HCT116 (cell line): ENCODE measurements around the gene ADRM1. TPM values are rescaled to one million over a fixed set of nuclear protein-coding genes. Genes with fewer than 3 reads are reported as not detected.
A peak's percentile ranks its signal among the peaks of the same experiment; 100 is the strongest.

Source experiments
- ATAC-seq: fragments of 200-7000 bp; cut with Tn5 transposase; 2 replicates; pipeline ENCODE4 v1.9.1; 2020; ENCODE audit warnings: mild to moderate bottlenecking, moderate library complexity
- BruUV-seq: library from RNA; stranded (reverse); fragments of 400-500 nt; replicated peaks from 2 replicates; lab custom pipeline; 2021; lab: Mats Ljungman, UMichigan
- CTCF ChIA-PET: fragments of 300-600 bp; sonication (Branson Sonifier 250); formaldehyde crosslinking; loops from one replicate; lab custom pipeline; 2021; ENCODE audit warnings: antibody characterized with exemption; lab: Charles Lee
- POLR2A ChIA-PET: fragments of 300-600, 350-600 bp; sonication (Branson Sonifier 250); formaldehyde crosslinking; loops from one replicate; lab custom pipeline; 2021; ENCODE audit warnings: antibody characterized with exemption; lab: Charles Lee
- RAD21 ChIA-PET, 2 experiments: fragments of 300-600 bp; sonication (Branson Sonifier 250); formaldehyde crosslinking; loops; one replicate each; lab custom pipeline; 2023; ENCODE audit warnings: low total read pairs in 2 of 2; ENCODE audit not compliant: uncharacterized antibody in 2 of 2, unreplicated experiment in 2 of 2, low non-redundant PET in 1 of 2; lab: Charles Lee
- DNase-seq: peaks from one replicate; pipeline ENCODE4 v3.0.0-alpha.2; 2010; ENCODE audit warnings: low read depth, low spot score
- H2AFZ ChIP-seq: fragments of 200-600 bp; shearing (Covaris generic), sonication (generic); 2 replicates; pipeline ENCODE4 v1.6.1; 2017; ENCODE audit warnings: low read depth, mixed run types, mixed read lengths, antibody characterized with exemption, low read length; ENCODE audit not compliant: poor library complexity, severe bottlenecking
- H3K27ac ChIP-seq: 2 replicates; pipeline ENCODE4 v1.5.1; 2012; ENCODE audit warnings: low read depth, low read length
- H3K27me3 ChIP-seq: fragments of 200-600 bp; sonication (generic); 2 replicates; pipeline ENCODE4 v1.6.1; 2016; ENCODE audit warnings: mixed run types, low read length, mixed read lengths; ENCODE audit not compliant: insufficient read depth
- H3K36me3 ChIP-seq, 2 experiments: fragments of 200-500 bp in 1 of 2; fragments of 200-600 bp in 1 of 2; sonication (Bioruptor generic) in 1 of 2; sonication (generic) in 1 of 2; 2 replicates each; pipeline versions ENCODE4 v1.5.1 to v1.6.1; 2014 to 2016; ENCODE audit warnings: low read length in 2 of 2, inconsistent platforms in 1 of 2, mixed read lengths in 1 of 2, mixed run types in 1 of 2; ENCODE audit not compliant: insufficient read depth in 2 of 2, control insufficient read depth in 1 of 2
- H3K4me1 ChIP-seq, 2 experiments: fragments of 200-600 bp in 1 of 2; sonication (generic) in 1 of 2; 2 replicates each; pipeline versions ENCODE4 v1.5.1 to v1.6.1; 2012 to 2017; ENCODE audit warnings: low read length in 2 of 2, inconsistent platforms in 1 of 2, mild to moderate bottlenecking in 1 of 2, mixed read lengths in 1 of 2, mixed run types in 1 of 2, moderate library complexity in 1 of 2; ENCODE audit not compliant: insufficient read depth in 2 of 2, control insufficient read depth in 1 of 2
- H3K4me2 ChIP-seq: fragments of 200-600 bp; sonication (generic); 2 replicates; pipeline ENCODE4 v1.6.1; 2017; ENCODE audit warnings: mixed run types, low read length, mixed read lengths
- H3K4me3 ChIP-seq, 2 experiments: fragments of 200-600 bp in 1 of 2; sonication (generic) in 1 of 2; replicated peaks in 1 of 2; 2 replicates each; pipeline ENCODE4 v1.5.1; 2011 to 2016; ENCODE audit warnings: low read length in 2 of 2, control low read depth in 1 of 2, low read depth in 1 of 2, mild to moderate bottlenecking in 1 of 2, mixed read lengths in 1 of 2, mixed run types in 1 of 2
- H3K79me2 ChIP-seq: fragments of 200-600 bp; sonication (generic); 2 replicates; pipeline ENCODE4 v1.6.1; 2017; ENCODE audit warnings: mild to moderate bottlenecking, mixed run types, low read length, moderate library complexity, mixed read lengths; ENCODE audit not compliant: insufficient read depth
- H3K9ac ChIP-seq: fragments of 200-600 bp; sonication (generic); 2 replicates; pipeline ENCODE4 v1.6.1; 2016; ENCODE audit warnings: low read length, mixed read lengths
- H3K9me2 ChIP-seq: fragments of 200-600 bp; sonication (generic), shearing (Covaris generic); 2 replicates; pipeline ENCODE4 v1.6.1; 2017; ENCODE audit warnings: mixed run types, mild to moderate bottlenecking, moderate library complexity; ENCODE audit not compliant: insufficient read depth
- H3K9me3 ChIP-seq, 2 experiments: fragments of 200-500 bp in 1 of 2; fragments of 200-600 bp in 1 of 2; sonication (Bioruptor generic) in 1 of 2; sonication (generic) in 1 of 2; 2 replicates each; pipeline ENCODE4 v1.6.1; 2014 to 2017; ENCODE audit warnings: low read length in 2 of 2, mixed read lengths in 2 of 2, inconsistent platforms in 1 of 2, low read depth in 1 of 2, mild to moderate bottlenecking in 1 of 2, mixed run types in 1 of 2, moderate library complexity in 1 of 2; ENCODE audit not compliant: control insufficient read depth in 1 of 2, insufficient read depth in 1 of 2
- H4K20me1 ChIP-seq: fragments of 200-600 bp; sonication (generic), shearing (Covaris generic); 2 replicates; pipeline ENCODE4 v1.6.1; 2017; ENCODE audit warnings: mixed run types, mild to moderate bottlenecking, moderate library complexity; ENCODE audit not compliant: insufficient read depth
- CTCF ChIP-seq, 3 experiments: fragments of 200-600 bp in 1 of 3; sonication (generic) in 1 of 3; IDR thresholded peaks in 2 of 3; conservative IDR thresholded peaks in 1 of 3; 2 replicates each; pipeline ENCODE4 v1.5.1; 2012 to 2017; ENCODE audit warnings: low read depth in 2 of 3, low read length in 2 of 3, antibody characterized with exemption in 1 of 3, borderline replicate concordance in 1 of 3, control low read depth in 1 of 3, mild to moderate bottlenecking in 1 of 3, mixed read lengths in 1 of 3, mixed run types in 1 of 3, moderate library complexity in 1 of 3; ENCODE audit not compliant: insufficient read depth in 1 of 3
- EZH2 ChIP-seq: fragments of 200-600 bp; sonication (generic); IDR thresholded peaks from 2 replicates; pipeline ENCODE4 v1.6.1; 2017; ENCODE audit warnings: antibody characterized with exemption, mixed run types
- EZH2phosphoT487 ChIP-seq: fragments of 200-600 bp; IDR thresholded peaks from 2 replicates; pipeline ENCODE4 v1.6.1; 2018; ENCODE audit warnings: antibody characterized with exemption, borderline replicate concordance
- FOSL1 ChIP-seq: IDR thresholded peaks from 2 replicates; pipeline ENCODE4 v1.6.1; 2012; ENCODE audit warnings: low read depth
- JUND ChIP-seq: IDR thresholded peaks from 2 replicates; pipeline ENCODE4 v1.6.1; 2012
- POLR2A ChIP-seq: IDR thresholded peaks from 2 replicates; pipeline ENCODE4 v1.7.0; 2011; ENCODE audit warnings: borderline replicate concordance; ENCODE audit not compliant: insufficient read depth, insufficient read length; ENCODE audit errors: extremely low read depth
- POLR2AphosphoS5 ChIP-seq: IDR thresholded peaks from 2 replicates; pipeline ENCODE4 v1.6.1; 2011; ENCODE audit warnings: mild to moderate bottlenecking, low read depth, low read length, moderate library complexity
- RAD21 ChIP-seq: IDR thresholded peaks from 2 replicates; pipeline ENCODE4 v1.6.1; 2012; ENCODE audit warnings: low read depth, mild to moderate bottlenecking
- SIN3A ChIP-seq: IDR thresholded peaks from 2 replicates; pipeline ENCODE4 v1.6.1; 2012; ENCODE audit warnings: low read depth
- SP1 ChIP-seq: IDR thresholded peaks from 2 replicates; pipeline ENCODE4 v1.6.1; 2012; ENCODE audit warnings: low read depth
- YY1 ChIP-seq: IDR thresholded peaks from 2 replicates; pipeline ENCODE4 v1.6.1; 2011; ENCODE audit warnings: low read length, low read depth, moderate library complexity, mild to moderate bottlenecking; ENCODE audit not compliant: insufficient replicate concordance; ENCODE audit errors: extremely low read depth
- ZFX ChIP-seq: fragments of 450-650 bp; IDR thresholded peaks from 2 replicates; pipeline ENCODE4 v1.6.1; 2017
- intact Hi-C: fragments of 100-400 bp; cut with micrococcal nuclease; formaldehyde crosslinking; loops from 2 replicates; pipeline ENCODE4 v1.10.0; 2022
- total RNA-seq: library from RNA; stranded (reverse); gene quantifications from one replicate; pipeline ENCODE4 v1.2.1, GENCODE V29; 2021; ENCODE audit not compliant: unreplicated experiment

ADRM1 gene
- total RNA-seq, 1 experiment from 2014 or later: 158 TPM

DNA sequence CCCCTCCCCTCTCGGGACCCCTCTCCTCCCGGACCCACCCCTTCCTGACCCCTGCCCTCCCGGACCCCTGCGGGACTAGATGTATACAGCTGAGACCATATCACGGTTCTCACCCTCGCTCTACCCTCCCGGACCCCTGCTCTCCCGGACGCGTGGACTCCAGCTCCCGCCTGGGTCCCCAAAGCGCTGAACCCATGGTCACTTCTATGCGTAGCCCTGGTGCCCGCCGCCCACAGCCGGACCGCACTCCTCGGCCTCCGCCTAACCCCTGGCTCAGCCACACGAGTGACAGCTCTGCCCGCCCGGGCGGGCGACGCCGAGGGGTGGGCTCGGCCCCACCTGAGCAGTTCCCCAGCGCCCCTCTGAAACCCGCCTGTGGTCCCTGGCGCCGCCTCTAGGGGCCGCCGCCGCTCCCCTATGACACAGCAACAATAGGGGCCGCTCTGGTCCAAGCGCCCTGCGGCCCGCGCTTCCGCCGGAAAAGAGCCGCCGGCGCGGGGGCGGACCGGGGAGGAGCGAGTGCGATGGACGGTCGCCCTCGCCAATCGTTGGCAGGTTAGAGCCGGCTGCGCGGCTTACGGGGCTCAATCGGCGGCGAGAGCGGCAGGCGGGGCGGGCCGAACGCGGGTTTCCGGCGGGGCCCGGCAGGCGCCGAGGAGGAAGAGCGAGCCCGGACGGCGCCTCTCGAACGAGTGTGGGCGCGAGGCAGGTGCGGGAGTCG is at the start of gene ADRM1 (continued):
- peak; percentile 77 to 95 (median 93) for TF ChIP-seq CTCF (IDR thresholded peaks at IDR 0.05 in 2 of 3, conservative IDR thresholded peaks at IDR 0.05 in 1 of 3; ENCODE audit: borderline replicate concordance in 1 of 3, insufficient read depth in 1 of 3, low read depth in 2 of 3, low read length in 2 of 3)

DNA sequence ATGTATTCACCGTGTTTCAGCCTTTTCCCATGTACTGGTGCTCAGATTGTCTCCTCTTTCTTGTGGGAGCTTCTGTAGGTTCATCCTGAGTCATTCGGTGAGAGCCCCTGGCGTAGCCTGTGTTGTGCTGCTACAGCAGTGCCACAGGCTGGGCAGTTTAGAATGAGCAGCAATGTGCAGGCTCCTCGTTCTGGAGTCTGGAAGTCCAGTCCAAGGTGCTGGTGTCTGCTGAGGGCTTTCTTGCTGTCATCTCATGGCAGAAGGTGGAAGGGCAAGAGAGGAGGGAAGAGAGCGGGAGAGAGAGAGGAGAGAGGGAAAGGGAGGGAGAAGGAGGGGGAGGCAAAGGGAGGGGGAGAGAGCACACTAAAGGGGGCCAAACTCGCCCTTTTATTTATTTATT is 49.4 kb upstream of the ADRM1 start:
- TF ChIP-seq POLR2AphosphoS5 (no peak), JUND (no peak), SP1 (no peak), ZFX (no peak), SIN3A (no peak), RAD21 (no peak), YY1 (no peak), EZH2phosphoT487 (no peak), FOSL1 (no peak), POLR2A (no peak), EZH2 (no peak), CTCF (IDR thresholded peaks at IDR 0.05 in 2 of 3, conservative IDR thresholded peaks at IDR 0.05 in 1 of 3; ENCODE audit: borderline replicate concordance in 1 of 3, insufficient read depth in 1 of 3, low read depth in 2 of 3, low read length in 2 of 3) (no peak)
- TF ChIP-seq, all 23 proteins: peak for 0
- no peaks in the 10 kb centered on the region for H3K27me3 ChIP-seq
- H3K9me3 ChIP-seq: no peaks in the 10 kb centered on the region
- no peaks in the 10 kb centered on the region for H4K20me1 ChIP-seq
- no peak overlapping the region for H3K9ac ChIP-seq
- ATAC-seq (no peak), DNase-seq (no peak)
- no peak overlapping the region for H3K27ac ChIP-seq
- intact Hi-C loops: no loop called here
- H3K36me3 ChIP-seq: no peaks in the 10 kb centered on the region; a peak in 1 of 4 replicates
- H3K79me2 ChIP-seq: peaks cover 18% of the 10 kb centered on the region; the same call in 1 of the 2 replicates
- no TSS peak for BruUV-seq
- no peak overlapping the region for H2AFZ ChIP-seq
- no peak overlapping the region for H3K4me2 ChIP-seq
- ChIA-PET RAD21 (interaction anchor here in 1 of 2 experiments (0.6 kb wide), 1 partner anchor 49 kb away, joined by 5 read pairs; no protein-coding TSS in a partner anchor), CTCF (no interaction called here), POLR2A (no interaction called here)
- no peak overlapping the region for H3K4me3 ChIP-seq
- H3K9me2 ChIP-seq: no peaks in the 10 kb centered on the region
- peaks cover 4 to 7% of the 10 kb centered on the region in 2 experiments; a peak in 2 of 4 replicates for H3K4me1 ChIP-seq
